Vagina (tissue), 2 donors: ENCODE results near the gene RCN2. TPM values are rescaled to one million over a fixed set of nuclear protein-coding genes. Genes with fewer than 3 reads are reported as not detected.

Experiments
- DNase-seq, 2 donors: peaks; one replicate each; pipeline ENCODE4 v3.0.0-alpha.2; 2017; ENCODE audit errors: extremely low spot score in 2 of 2
- H3K27ac ChIP-seq: fragments of 200-600 bp; sonication (generic); one replicate; pipeline ENCODE4 v1.5.1; 2019
- H3K27me3 ChIP-seq: fragments of 200-600 bp; sonication (generic); one replicate; pipeline ENCODE4 v1.5.1; 2019
- H3K36me3 ChIP-seq, 2 donors: fragments of 200-600 bp; sonication (generic); one replicate each; pipeline ENCODE4 v1.5.1; 2017 to 2019
- H3K4me1 ChIP-seq: fragments of 200-600 bp; sonication (generic); one replicate; pipeline ENCODE4 v1.5.1; 2019
- H3K4me3 ChIP-seq, 2 donors: fragments of 200-600 bp; sonication (generic); 1 replicate in 1 of 2; 2 replicates in 1 of 2; pipeline ENCODE4 v1.5.1; 2016 to 2019
- H3K9me3 ChIP-seq: fragments of 200-600 bp; sonication (generic); one replicate; pipeline ENCODE4 v1.5.1; 2019
- POLR2A ChIP-seq, 2 donors: fragments of 450-650 bp; IDR thresholded peaks; one replicate each; pipeline ENCODE4 v1.6.1; 2017; ENCODE audit warnings: antibody characterized with exemption in 2 of 2, mild to moderate bottlenecking in 2 of 2, moderate library complexity in 2 of 2
- POLR2AphosphoS5 ChIP-seq, 2 donors: sonication (generic); formaldehyde crosslinking; IDR thresholded peaks; one replicate each; pipeline ENCODE4 v1.9.0; 2017; ENCODE audit warnings: antibody characterized with exemption in 2 of 2, mild to moderate bottlenecking in 2 of 2, low read depth in 1 of 2; ENCODE audit not compliant: insufficient read depth in 1 of 2
- intact Hi-C: fragments of 100-400 bp; cut with DNase I; formaldehyde crosslinking; loops from one replicate; pipeline ENCODE4 v1.15.1; 2023
- total RNA-seq: library from RNA; depleted of rRNA; stranded (reverse); fragments of >200 nt; gene quantifications from one replicate; pipeline ENCODE4 v1.2.3, GENCODE V29; 2016
- TF ChIP-seq, protein P1 (sequence below), 3 experiments: fragments of 450-650 bp in 2 of 3; fragments of 200-600 bp in 1 of 3; sonication (generic) in 1 of 3; IDR thresholded peaks; one replicate each; pipeline ENCODE4 v1.5.1; 2017 to 2019; ENCODE audit warnings: antibody characterized with exemption in 3 of 3, mild to moderate bottlenecking in 2 of 3, moderate library complexity in 2 of 3

RCN2 gene
- total RNA-seq, 1 donor from 2014 or later, result 39.5 TPM

DNA sequence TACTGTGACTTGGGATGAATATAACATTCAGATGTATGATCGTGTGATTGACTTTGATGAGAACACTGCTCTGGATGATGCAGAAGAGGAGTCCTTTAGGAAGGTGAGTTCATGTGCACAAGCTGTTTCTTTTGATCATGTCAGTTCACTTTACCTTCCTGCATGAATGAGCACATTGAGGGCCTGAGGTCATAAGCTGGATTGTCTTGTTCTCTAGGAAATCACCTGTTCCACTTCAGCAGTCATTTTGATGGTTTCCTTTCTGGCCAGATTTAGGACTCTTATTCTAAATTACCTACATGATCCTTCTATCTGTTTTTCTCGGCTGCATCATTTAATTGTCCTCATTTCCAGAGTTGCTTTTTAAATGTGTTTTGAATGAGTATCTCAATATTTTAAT lies 4.1 kb downstream of the RCN2 start:
- no peaks in the 10 kb centered on the region for H3K27me3 ChIP-seq
- peaks cover 0 to 34% of the 10 kb centered on the region in 2 donors for H3K36me3 ChIP-seq
- DNase-seq, result no peak
- intact Hi-C loops, result no loop called here
- no peak overlapping the region for H3K4me3 ChIP-seq
- H3K27ac ChIP-seq, result no peak overlapping the region
- TF ChIP-seq POLR2A (IDR thresholded peaks at IDR 0.05) (no peak), POLR2AphosphoS5 (IDR thresholded peaks at IDR 0.05; ENCODE audit: insufficient read depth in 1 of 2, low read depth in 1 of 2) (no peak)
- TF ChIP-seq, protein P1, sequence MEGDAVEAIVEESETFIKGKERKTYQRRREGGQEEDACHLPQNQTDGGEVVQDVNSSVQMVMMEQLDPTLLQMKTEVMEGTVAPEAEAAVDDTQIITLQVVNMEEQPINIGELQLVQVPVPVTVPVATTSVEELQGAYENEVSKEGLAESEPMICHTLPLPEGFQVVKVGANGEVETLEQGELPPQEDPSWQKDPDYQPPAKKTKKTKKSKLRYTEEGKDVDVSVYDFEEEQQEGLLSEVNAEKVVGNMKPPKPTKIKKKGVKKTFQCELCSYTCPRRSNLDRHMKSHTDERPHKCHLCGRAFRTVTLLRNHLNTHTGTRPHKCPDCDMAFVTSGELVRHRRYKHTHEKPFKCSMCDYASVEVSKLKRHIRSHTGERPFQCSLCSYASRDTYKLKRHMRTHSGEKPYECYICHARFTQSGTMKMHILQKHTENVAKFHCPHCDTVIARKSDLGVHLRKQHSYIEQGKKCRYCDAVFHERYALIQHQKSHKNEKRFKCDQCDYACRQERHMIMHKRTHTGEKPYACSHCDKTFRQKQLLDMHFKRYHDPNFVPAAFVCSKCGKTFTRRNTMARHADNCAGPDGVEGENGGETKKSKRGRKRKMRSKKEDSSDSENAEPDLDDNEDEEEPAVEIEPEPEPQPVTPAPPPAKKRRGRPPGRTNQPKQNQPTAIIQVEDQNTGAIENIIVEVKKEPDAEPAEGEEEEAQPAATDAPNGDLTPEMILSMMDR (IDR thresholded peaks at IDR 0.05), result no peak
- peaks cover 15% of the 10 kb centered on the region for H3K4me1 ChIP-seq
- no peaks in the 10 kb centered on the region for H3K9me3 ChIP-seq

DNA sequence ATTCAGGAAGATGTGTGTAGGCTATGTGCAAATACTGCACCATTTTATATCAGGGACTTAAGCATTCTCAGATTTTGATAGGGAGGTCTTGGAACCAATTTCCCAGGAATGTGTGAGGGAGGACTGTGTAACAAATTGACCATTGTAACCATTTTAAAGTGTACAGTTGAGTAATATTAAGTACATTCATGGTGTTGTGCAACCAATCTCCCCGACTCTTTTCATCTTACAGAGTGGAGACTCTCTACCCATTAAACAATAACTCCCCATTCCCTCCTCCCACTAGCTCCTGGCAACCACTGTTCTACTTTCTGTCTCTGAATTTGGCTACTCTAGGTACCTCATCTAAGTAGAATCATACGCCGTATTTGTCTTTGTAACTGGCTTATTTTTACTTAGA lies 5.1 kb downstream of the RCN2 start:
- no peak overlapping the region for H3K27ac ChIP-seq
- TF ChIP-seq, protein P1 (IDR thresholded peaks at IDR 0.05), result no peak
- TF ChIP-seq POLR2A (IDR thresholded peaks at IDR 0.05) (no peak), POLR2AphosphoS5 (IDR thresholded peaks at IDR 0.05; ENCODE audit: insufficient read depth in 1 of 2, low read depth in 1 of 2) (no peak)
- intact Hi-C loops, result no loop called here
- DNase-seq, result no peak
- H3K27me3 ChIP-seq, result no peaks in the 10 kb centered on the region
- peaks cover 15% of the 10 kb centered on the region for H3K4me1 ChIP-seq
- peaks cover 0 to 34% of the 10 kb centered on the region in 2 donors for H3K36me3 ChIP-seq
- no peak overlapping the region for H3K4me3 ChIP-seq
- H3K9me3 ChIP-seq, result no peaks in the 10 kb centered on the region

DNA sequence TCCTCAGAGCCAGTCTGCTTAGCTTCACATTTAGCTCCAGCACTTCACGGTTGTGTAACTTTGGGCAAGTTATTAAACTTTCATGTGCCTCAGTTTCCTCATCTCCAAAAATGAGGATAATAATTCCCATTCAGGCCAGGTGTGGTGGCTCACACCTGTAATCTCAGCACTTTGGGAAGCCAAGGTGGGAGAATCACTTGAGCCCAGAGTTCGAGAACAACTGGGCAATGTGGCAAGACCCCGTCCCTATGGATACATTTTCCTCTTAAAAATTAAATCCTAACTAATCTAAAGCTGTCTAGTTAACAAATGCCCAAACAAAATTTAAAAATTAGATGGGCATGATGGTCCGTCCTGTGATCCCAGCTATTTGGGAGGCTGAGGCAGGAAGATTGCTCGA lies 7.2 kb downstream of the RCN2 start:
- DNase-seq, result no peak
- no peak overlapping the region for H3K4me3 ChIP-seq
- TF ChIP-seq POLR2AphosphoS5 (IDR thresholded peaks at IDR 0.05; ENCODE audit: insufficient read depth in 1 of 2, low read depth in 1 of 2) (no peak), POLR2A (IDR thresholded peaks at IDR 0.05) (no peak)
- TF ChIP-seq, protein P1 (IDR thresholded peaks at IDR 0.05), result no peak
- no peaks in the 10 kb centered on the region for H3K9me3 ChIP-seq
- intact Hi-C loops, result no loop called here
- no peaks in the 10 kb centered on the region for H3K4me1 ChIP-seq
- H3K27me3 ChIP-seq, result no peaks in the 10 kb centered on the region
- H3K27ac ChIP-seq, result no peak overlapping the region
- peaks cover 0 to 28% of the 10 kb centered on the region in 2 donors for H3K36me3 ChIP-seq

- H3K27ac ChIP-seq, result no peak overlapping the region
- intact Hi-C loops, result no loop called here
- H3K4me1 ChIP-seq, result no peaks in the 10 kb centered on the region
- TF ChIP-seq, protein P1 (IDR thresholded peaks at IDR 0.05), result no peak
- TF ChIP-seq POLR2A (IDR thresholded peaks at IDR 0.05), result no peak
- TF ChIP-seq POLR2AphosphoS5 (IDR thresholded peaks at IDR 0.05; ENCODE audit: insufficient read depth in 1 of 2, low read depth in 1 of 2), result no peak
- no peaks in the 10 kb centered on the region for H3K27me3 ChIP-seq
- no peaks in the 10 kb centered on the region for H3K9me3 ChIP-seq
- peaks cover 0 to 28% of the 10 kb centered on the region in 2 donors for H3K36me3 ChIP-seq
- no peak for DNase-seq
- H3K4me3 ChIP-seq, result no peak overlapping the region
These were observed 8.2 kb downstream of the RCN2 start for GRCh38 chr15:76939715-76940114.

DNA sequence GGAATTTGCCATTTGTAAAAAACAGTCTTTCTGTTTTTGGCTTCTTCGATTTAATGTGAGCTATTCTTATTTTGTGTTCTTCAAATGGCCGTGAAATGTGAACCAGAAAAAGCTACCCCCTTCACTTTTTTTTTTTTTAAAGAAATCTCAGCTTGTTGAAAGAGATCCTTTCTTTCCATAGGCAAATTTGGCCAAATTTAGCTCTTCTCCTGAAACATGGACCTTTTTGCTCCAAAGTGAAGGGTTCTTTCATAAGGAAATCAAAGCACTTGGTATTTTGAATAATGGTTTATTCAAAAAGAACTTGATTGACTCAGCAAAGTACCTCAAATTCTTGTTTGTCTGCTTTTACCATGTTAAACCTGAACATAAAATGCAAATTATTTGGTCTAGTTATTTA lies 10.1 kb downstream of the RCN2 start:
- H3K27me3 ChIP-seq, result no peaks in the 10 kb centered on the region
- H3K27ac ChIP-seq, result no peak overlapping the region
- no peak for DNase-seq
- H3K4me3 ChIP-seq, result no peak overlapping the region
- H3K36me3 ChIP-seq, result peaks cover 0 to 23% of the 10 kb centered on the region in 2 donors
- no peaks in the 10 kb centered on the region for H3K4me1 ChIP-seq
- intact Hi-C loops, result no loop called here
- TF ChIP-seq, protein P1 (IDR thresholded peaks at IDR 0.05), result no peak
- no peaks in the 10 kb centered on the region for H3K9me3 ChIP-seq
